ENCODE data around the gene RAET1L.

DNA sequence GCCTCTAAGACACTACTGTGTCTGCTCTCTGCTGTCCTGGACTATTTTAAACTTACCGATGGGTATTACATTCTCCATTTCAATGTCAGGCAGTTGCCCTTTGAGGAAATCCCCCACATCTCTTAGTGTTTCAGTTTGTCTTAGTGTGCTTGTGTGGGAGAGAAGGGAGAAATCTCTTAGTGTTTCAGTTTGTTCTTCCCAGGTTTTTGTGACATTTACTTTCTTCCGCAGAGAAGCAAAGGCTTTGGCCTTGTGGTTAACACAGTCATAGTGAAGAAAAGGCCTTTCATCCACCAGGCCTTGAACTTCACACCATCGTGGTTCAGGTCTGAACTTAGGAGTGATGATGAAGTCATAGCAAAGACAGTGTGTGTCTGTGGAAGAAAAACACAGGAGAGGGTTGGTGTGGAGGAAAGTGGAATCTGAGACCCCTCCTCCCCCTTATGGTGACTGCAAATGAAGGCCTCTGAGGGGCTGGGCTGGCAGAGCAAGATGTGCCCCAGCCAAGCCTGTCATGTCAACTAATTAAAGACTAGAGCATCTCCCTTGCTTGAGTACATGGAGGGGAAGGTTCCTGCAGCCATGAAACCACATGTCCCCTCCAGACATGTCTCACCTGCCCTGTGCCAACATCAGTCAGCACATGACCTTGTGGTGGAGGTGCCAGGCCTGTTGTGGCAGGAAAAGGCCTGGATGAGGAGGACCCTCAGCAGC is 23.9 kb downstream of the RAET1L start:
- TF ChIP-seq, protein P1, sequence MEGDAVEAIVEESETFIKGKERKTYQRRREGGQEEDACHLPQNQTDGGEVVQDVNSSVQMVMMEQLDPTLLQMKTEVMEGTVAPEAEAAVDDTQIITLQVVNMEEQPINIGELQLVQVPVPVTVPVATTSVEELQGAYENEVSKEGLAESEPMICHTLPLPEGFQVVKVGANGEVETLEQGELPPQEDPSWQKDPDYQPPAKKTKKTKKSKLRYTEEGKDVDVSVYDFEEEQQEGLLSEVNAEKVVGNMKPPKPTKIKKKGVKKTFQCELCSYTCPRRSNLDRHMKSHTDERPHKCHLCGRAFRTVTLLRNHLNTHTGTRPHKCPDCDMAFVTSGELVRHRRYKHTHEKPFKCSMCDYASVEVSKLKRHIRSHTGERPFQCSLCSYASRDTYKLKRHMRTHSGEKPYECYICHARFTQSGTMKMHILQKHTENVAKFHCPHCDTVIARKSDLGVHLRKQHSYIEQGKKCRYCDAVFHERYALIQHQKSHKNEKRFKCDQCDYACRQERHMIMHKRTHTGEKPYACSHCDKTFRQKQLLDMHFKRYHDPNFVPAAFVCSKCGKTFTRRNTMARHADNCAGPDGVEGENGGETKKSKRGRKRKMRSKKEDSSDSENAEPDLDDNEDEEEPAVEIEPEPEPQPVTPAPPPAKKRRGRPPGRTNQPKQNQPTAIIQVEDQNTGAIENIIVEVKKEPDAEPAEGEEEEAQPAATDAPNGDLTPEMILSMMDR (IDR thresholded peaks at IDR 0.05): no peak
- TF ChIP-seq POLR2A (IDR thresholded peaks at IDR 0.05): no peak
- no peak for TF ChIP-seq POLR2AphosphoS5 (IDR thresholded peaks at IDR 0.05)

Measured in breast epithelium (tissue), 3 donors.